ENCODE data around the gene KMT2A.
"Not testable (repeated sequence)": the region's sequence is repeated elsewhere in the genome, so short reads cannot be mapped to it uniquely, and the experiment has no call there.

KMT2A gene

DNA sequence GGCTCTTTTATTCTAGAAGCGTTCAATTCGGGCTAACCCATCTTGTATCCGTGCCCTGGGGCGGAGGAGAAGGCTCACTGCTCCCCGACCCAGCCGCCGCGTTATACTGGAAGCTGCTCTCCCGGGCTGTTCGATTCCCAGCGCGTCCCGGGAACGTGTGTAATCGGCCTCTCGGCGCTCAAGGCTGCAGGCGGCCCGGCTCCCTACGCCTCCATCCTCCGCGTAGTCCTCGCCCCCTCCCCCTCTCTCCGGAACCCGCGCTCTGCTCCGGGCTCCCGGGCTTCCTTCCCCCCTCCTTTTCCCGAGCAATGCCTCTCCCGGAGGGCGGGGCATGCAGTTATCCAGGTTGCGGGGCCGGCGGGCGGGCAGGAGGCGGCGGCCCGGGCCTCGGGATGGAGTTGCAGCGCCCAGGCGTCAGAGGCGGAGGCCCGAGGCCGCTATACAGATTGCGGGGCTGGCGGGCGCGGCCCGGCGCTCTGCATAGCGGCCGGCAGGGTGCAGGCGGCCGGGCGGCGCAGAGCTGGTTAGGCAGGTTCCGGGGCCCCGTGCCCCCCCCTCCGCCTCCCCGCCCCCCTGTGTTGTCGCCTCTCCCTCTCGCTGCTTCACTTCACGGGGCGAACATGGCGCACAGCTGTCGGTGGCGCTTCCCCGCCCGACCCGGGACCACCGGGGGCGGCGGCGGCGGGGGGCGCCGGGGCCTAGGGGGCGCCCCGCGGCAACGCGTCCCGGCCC lies at the start of gene KMT2A:
TSS of gene KMT2A (plus strand) at position 600 of the 732 bp plus-strand sequence. CDS start at position 621, 21 bp downstream.
- peak; percentile 99 for DNase-seq (ENCODE audit: low spot score)

GRCh38 chr11:118396097-118396501 lies 40.2 kb upstream of the KMT2A start:
- DNase-seq (ENCODE audit: low spot score): no peak

- no peak for DNase-seq (ENCODE audit: low spot score)
These were observed 38.8 kb upstream of the KMT2A start for GRCh38 chr11:118397448-118397847.

DNA sequence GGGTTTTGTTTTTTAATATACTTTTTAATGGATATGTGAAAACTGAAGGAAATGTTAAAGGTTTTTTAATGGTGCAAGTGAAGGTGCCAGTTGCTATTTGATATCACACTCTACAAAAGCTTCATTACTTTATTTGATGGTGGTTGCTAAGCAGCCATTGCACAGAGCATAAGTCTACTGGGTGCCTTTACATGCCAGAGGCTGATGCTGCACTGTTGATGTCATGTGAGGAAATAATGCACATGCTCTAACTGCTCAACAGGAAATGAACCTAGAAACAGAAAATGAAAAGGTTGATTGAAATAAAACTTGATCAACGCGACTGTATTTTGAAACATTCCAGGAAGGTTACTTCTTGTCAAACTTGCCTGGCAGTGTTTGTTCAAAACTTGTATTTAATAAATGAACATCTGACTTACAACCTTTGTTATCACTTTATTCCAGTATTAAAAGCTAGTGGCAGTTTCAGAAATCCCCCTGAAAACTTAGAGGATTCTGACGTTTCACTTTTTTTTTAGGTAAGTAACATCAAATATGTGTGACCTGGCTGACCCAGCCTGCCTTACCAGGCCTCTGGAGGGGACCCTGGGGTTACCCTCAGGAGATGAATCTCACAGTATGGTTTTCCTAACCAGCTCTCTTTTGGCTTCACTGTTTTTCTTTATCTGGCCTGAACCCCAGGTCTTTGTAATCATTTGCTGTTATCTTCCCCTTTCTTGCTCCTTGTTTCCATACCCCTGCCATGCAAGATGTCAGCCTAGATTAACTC lies 37.3 kb upstream of the KMT2A start:
- no peak for DNase-seq (ENCODE audit: low spot score)

DNA sequence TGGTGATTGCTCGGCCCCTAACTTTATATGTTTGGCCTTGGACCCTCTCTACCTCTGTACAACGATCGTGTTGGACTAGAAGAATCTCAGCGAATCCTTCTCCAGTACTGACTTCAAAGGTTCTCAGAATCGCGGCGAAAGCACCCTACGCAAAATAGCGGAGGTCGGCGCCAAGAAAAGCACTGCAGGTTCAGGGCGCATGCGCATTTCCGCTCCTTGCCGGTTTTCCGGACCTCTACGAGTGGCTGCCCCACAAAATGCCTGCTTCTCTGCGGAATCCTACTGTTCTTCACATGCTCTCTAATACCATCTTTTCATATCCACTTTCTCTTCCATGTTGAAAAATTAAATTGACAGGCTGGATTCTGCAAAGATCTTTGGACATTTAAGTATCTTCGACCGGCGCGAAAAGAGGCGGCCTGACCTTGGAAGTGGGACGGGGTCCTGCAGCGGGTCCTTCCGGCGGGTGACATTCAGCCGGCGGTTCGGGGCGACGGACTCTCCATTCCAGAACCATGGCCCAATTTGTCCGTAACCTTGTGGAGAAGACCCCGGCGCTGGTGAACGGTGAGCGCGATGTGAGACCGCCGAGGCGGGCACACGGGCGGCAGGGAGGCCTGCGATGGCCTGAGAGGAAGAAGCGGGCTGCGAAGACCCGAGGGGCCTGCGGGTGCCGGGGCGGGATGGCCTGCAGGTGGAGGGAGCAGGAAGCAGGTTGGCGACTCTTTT lies 35.0 kb upstream of the KMT2A start, which contains the start of gene ATP5MG:
TSS of gene ATP5MG (plus strand) at position 456 of the 729 bp plus-strand sequence. CDS start at position 516, 60 bp downstream.
- DNase-seq (ENCODE audit: low spot score): peak; percentile 91

DNA sequence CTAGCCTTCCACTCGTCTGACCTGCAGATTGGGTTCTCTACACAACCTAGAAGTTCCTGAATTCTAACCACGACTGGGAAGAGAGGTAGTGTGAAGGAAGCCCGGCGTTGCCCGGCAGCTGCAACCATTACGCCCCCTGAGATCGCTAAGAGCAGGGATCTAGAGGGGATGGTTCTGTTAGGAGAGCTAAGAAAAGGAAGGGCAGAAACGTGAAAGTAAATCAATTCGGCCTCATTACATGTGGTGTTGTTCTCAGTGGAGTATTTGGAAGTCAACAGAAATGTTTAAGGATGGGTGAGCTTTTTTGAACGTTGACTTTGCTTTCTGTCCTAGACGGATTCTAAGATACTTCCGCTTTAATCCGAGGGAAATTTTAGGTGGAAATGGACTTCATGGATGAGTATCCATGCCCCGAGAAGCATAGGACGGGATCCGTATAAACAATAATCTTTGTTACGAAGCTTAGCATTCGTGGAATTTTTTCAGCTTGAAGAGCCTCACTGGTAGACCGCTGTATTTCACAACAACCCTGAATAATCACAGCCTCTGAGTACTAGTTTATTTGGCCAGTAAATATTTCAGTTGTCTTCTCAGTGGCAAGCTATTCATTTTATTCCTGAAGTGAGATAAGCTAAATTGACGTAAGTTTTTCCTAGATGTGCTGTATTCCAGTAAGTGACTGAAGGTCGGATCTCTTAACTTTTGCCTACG lies 34.3 kb upstream of the KMT2A start:
- DNase-seq (ENCODE audit: low spot score): peak; percentile 77

DNA sequence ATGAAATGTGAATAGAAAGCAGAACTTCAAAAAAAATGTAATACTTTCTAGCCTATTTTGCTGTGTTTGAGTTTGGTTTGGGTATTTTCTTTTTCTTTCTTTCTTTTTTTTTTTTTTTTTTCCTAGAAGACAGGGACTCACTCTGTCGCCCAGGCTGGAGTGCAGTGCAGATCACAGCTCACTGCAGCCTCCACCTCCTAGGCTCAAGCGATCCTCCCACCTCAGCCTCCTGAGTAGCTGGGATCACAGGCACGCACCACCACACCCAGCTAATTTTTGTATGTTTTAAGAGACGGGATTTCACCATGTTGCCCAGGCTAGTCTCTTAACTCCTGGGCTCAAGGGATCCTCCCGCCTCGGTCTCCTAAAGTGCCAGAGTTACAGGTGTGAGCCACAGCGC lies 33.7 kb upstream of the KMT2A start:
- not testable (repeated sequence) for DNase-seq (ENCODE audit: low spot score)

GRCh38 chr11:118406599-118407166 lies 29.6 kb upstream of the KMT2A start:
- no peak for DNase-seq (ENCODE audit: low spot score)

DNA sequence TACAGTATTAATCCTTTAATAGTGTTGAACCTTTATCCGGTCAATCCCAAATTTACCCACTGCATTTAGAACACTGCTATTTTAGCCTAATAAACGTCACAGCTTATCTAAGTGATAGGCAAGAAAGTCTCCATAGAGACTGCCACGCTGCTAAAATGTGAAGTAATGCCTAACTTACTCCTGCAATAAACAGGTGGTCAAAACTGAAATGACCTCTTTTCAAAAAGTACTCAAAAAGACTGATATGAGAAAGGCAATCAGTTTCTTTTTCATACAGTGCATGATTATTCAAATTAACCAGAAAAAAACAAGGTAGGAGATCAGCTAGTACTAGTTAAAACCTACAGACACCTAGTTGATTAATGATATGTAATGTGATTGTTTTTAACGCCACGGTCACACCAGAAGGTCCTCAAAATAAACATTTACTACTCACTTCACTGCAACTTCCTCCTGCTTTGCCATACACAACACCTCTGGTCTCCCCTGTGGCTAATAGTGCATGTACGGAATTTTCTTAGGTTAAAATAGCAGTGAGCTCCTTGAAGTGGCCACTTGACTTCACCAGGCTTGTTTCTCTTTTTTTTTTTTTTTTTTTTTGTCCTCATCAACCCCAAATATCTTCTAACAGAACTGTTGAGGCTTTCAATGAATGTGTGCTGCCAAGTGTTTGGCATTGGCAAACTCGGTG lies 26.1 kb upstream of the KMT2A start:
- no peak for DNase-seq (ENCODE audit: low spot score)

GRCh38 chr11:118411530-118411929 lies 24.8 kb upstream of the KMT2A start:
- no peak for DNase-seq (ENCODE audit: low spot score)

DNA sequence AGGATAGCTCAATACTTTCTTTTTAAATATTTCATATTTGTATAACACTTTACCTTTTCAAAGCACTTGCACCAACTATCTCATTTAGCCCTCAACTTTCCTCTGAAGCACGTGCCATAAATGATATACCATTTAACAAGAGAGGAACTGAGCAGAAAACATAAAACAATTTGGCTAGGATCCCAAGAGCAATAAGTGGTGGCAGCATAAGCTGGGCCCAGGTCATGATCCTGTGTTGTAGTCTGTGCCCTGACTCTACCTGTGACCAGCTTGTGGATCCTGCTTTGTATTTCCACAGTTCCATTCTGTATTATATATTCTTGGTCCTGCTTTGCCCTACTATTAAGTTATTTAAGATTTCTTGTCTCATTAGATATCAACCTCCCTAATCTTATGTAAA lies 23.4 kb upstream of the KMT2A start:
- DNase-seq (ENCODE audit: low spot score): no peak

DNA sequence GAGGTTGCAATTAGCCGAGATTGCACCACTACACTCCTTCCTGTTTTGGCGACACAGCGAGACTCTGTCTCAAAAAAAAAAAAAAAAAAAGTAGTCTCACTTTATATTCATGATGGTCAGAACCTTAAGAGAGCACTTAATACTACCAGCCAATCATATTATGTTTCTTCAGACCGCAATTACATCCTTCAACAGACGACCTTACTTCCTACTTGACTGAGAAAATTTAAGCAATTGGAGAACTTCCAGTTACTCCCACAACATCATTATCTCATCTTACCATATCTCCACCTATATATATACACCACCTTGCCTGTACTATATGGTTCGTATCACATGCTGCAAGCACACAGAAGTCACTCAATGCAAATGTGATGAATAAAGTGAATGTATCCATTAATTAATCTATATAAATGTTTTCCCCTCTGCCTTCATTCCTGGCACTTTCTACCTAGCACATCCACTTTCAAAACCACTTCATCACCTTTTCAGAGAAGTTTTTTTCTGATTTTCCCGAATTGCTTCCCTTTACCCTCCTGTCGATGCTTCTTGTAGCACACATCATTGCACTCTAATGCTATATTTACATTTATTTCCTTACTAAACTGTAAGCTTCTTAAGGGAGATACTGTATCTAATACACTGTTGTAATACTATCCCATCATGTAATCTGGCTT lies 21.1 kb upstream of the KMT2A start:
- no peak for DNase-seq (ENCODE audit: low spot score)

GRCh38 chr11:118415739-118416068 lies 20.6 kb upstream of the KMT2A start:
- peak; percentile 86 for DNase-seq (ENCODE audit: low spot score)

DNA sequence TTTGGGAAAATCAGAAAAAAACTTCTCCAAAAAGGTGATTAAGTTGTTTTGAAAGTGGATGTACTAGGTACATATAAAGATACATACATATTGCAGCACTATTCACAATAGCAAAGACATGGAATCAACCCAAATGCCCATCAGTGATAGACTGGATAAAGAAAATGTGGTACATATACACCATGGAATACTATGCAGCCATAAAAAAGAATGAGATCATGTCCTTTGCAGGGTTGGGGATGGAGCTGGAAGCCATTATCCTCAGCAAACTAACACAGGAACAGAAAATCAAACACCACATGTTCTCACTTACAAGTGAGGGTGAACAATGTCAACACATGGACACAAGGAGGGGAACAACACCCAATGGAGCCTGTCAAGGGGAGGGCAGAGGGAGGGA lies 19.4 kb upstream of the KMT2A start:
- DNase-seq (ENCODE audit: low spot score): not testable (repeated sequence)

DNA sequence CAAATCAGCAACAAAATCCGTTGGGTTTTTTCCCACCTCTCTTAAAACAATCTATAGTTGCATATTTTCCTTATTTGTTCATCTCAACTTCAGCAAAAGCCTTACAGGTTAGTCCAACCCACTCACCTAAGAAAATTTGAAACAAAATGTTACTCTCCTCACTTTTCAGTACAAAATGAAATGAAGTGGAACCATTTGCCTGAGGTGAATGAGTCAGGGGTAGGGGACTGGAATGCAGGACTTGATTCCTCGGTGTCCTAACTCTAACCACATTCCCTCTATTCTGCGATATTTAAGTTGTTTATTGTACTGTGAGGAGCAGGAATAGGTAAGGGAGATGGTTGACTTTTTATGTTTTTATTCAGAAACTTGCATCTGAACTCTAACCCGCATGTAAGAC lies 18.5 kb upstream of the KMT2A start:
- DNase-seq (ENCODE audit: low spot score): no peak

DNA sequence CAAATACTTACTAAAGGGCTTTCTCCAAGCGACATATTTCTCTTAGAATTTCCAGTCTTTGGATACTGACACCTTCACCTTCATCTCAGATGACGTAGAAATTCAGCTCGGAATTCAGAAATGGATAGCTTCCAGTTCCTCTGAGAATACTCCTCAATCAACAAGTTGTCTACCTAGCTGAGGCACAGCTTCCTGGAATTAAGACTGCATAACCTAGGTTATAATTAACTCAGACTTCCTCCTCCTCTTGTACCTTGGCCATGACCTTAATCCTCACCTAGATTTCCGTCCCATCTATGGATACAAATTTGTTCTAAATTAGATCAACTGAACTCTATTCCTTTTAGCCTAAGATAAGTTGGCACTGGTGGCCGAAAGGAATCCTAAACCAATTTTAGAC lies 17.5 kb upstream of the KMT2A start:
- DNase-seq (ENCODE audit: low spot score): no peak

DNA sequence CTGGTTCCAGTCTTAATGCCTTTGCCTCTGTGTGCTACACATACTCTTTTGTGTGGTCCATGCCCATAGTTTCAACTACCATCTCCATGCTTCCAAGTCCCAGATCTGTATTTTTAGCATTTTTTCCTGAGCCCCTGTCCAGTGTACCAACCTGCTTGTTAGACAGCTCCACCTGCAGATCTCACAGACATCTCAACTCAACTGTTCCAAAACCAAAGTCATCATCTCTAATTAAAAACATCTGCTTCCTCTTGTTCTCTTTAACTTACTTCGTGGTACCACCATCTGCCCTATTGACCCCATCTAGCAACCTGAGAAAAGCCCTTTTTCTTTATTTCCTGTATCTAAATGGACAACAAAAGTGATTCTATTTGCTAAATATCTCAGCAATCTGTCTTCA lies 8.6 kb upstream of the KMT2A start:
- DNase-seq (ENCODE audit: low spot score): no peak

GRCh38 chr11:118430956-118431355 lies 5.3 kb upstream of the KMT2A start:
- no peak for DNase-seq (ENCODE audit: low spot score)

DNA sequence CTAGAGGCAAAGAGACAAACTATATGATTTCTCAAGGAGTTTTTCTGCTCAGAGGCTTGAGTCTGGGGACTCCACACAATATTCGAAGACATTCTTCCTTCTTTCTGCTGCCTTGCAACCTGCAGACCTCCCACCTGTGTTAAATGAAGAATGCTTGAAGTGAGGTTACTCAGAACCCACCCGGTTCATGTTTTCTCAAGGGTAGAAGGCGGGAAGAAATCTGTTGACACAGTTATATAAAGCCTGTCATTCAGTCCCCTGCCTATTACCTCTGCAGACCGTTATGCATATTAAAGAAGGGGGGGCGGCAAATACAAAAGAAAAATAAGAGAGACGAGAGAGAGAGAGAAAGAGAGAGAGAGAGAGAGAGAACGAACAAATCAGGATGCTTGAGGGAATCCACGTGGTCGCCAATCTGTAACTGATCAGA lies 2.2 kb upstream of the KMT2A start:
- peak; percentile 52 for DNase-seq (ENCODE audit: low spot score)

GRCh38 chr11:118434553-118435289 lies 1.6 kb upstream of the KMT2A start:
- peak; percentile 22 for DNase-seq (ENCODE audit: low spot score)
